Astrocyte of the cerebellum (primary cell): Measurements from ENCODE around the gene YIF1A.
A peak's percentile ranks its signal among the peaks of the same experiment; 100 is the strongest.

Experiments used
- DNase-seq: peaks from one replicate; pipeline ENCODE4 v3.0.0-alpha.2; 2011; ENCODE audit warnings: low read depth
- H3K4me3 ChIP-seq: 2 replicates; pipeline ENCODE4 v1.5.1; 2011; ENCODE audit warnings: mild to moderate bottlenecking, low read depth, low read length, moderate library complexity
- in situ Hi-C: cut with HindIII; loops from 2 replicates; pipeline ENCODE4 v1.10.0; 2017; ENCODE audit warnings: low sequenced_read_pairs
- TF ChIP-seq, protein P1 (sequence below): IDR thresholded peaks from 2 replicates; pipeline ENCODE4 v1.5.1; 2012; ENCODE audit warnings: low read length, low read depth, moderate library complexity, mild to moderate bottlenecking; ENCODE audit errors: missing control alignments

Gene YIF1A

DNA sequence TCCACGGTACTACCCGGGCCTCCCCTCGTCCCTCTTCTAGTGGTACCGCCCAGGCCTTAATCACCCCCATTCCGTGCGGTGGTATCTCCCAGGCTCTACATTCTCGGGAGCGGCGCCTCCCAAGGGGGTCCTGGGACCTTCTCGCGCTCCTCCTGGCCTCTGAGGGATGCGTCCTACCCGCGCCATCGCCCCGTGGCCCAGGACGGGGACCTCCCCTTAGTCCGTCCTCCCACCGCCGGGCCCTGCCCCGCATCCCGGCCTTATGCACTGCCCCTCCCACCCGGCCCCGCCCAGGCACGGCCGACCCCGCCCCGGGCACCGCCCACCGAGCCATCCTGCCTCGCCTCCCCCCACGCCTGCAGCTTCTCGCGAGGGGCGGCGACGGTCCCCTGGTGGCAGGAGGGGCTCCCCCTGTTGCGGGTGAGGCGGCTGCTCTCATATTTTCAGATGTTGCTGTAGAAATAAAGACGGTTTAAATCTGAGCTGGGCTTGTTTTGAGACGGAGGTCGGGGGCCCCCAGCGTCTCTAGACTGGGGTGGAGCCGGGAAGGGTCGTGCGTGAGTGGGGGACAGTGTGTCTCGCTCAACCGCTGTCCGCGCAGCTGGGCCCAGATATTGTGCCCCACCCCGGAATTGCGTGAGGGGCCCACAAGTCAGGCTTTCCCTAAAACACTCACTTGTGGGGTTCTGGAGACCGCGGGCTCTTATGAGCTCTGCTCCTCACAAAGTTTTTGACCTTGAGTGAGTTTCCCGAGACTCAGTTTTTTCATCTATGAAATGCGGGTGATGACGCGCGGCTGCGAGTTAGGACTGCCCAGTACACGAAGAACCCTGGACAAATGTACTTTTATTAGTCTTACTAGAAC, 21.3 kb downstream of the YIF1A start:
- in situ Hi-C loops, result no loop called here
- peak; percentile 54 for DNase-seq
- peak overlapping the region; percentile 64 for H3K4me3 ChIP-seq
- TF ChIP-seq, protein P1, sequence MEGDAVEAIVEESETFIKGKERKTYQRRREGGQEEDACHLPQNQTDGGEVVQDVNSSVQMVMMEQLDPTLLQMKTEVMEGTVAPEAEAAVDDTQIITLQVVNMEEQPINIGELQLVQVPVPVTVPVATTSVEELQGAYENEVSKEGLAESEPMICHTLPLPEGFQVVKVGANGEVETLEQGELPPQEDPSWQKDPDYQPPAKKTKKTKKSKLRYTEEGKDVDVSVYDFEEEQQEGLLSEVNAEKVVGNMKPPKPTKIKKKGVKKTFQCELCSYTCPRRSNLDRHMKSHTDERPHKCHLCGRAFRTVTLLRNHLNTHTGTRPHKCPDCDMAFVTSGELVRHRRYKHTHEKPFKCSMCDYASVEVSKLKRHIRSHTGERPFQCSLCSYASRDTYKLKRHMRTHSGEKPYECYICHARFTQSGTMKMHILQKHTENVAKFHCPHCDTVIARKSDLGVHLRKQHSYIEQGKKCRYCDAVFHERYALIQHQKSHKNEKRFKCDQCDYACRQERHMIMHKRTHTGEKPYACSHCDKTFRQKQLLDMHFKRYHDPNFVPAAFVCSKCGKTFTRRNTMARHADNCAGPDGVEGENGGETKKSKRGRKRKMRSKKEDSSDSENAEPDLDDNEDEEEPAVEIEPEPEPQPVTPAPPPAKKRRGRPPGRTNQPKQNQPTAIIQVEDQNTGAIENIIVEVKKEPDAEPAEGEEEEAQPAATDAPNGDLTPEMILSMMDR, result peak; percentile 10

DNA sequence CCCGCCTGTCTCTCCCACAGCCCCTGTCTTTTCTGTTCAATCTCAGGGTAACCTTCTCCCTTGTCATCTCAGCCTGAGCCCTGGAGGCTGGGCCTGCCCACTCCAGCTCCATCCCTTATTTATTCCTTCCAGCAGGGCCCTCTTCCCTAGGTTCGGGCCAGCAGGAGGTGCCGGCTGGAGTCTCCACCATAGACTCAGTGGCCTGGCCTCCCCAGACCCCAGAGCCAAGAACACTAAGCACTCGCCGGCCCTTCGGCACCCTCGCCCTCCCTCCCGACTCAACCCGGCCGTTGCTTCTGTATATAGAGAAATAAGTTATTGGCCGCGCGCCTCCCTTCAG, 21.9 kb downstream of the YIF1A start:
- DNase-seq, result no peak
- in situ Hi-C loops, result no loop called here
- peak overlapping the region; percentile 64 for H3K4me3 ChIP-seq
- TF ChIP-seq, protein P1, result peak; percentile 6

DNA sequence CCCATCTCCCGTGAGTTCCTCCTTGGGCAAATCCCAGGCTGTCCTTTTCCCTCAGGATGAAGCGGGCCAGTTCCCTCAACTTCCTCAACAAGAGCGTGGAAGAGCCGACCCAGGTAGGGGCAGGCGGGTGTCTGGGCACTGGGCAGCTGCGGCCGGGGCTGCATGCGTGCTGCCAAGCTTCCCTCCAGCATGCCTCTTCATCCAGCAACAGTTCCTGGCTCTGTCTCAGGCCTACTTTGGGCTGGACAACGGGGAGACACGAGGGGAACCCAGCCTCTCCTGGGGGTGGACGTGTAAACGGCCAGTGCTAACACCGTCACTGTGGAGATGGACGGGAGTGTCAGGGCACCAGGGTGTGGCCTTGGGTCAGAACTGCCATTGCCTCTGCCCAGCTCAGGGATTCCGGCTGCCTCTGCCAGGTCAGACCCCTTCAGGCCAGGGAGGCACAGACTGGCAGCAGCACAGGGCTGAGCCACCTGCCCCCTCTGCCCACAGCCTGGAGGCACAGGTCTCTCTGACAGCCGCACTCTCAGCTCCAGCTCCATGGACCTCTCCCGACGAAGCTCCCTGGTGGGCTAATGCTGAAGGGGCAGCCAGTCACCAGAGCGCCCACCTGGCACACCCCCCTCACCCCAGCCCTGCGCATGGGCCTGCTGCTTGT, 22.4 kb downstream of the YIF1A start:
- DNase-seq, result no peak
- H3K4me3 ChIP-seq, result peak overlapping the region; percentile 64
- in situ Hi-C loops, result no loop called here
- TF ChIP-seq, protein P1, result no peak

DNA sequence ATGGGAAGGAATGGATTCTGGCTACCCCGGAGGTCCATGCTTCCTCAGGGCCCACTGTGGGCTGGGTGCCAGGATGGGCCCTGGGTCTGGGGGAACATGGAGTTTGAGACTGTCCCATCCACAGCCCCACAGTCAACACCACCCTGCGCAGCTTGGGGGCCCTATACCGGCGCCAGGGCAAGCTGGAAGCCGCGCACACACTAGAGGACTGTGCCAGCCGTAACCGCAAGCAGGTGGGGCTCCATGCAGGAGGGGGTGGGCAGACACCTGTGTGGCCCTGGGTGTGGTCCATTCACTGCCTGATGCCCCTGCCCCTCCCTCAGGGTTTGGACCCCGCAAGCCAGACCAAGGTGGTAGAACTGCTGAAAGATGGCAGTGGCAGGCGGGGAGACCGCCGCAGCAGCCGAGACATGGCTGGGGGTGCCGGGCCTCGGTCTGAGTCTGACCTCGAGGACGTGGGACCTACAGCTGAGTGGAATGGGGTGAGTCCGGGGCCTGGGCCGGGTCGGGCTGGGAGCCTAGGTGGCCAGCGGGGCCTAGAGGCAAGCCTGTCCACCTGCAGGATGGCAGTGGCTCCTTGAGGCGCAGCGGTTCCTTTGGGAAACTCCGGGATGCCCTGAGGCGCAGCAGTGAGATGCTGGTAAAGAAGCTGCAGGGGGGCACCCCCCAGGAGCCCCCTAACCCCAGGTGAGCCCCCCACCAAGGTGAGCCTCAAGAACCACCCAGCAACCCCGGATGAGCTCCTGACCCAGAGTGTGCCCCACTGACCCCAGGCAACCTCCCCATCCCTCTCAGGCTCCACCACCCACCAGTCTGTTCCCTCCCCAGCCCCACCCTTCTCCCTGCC, 23.2 kb downstream of the YIF1A start:
- in situ Hi-C loops, result no loop called here
- TF ChIP-seq, protein P1, result no peak
- no peak overlapping the region for H3K4me3 ChIP-seq
- no peak for DNase-seq

DNA sequence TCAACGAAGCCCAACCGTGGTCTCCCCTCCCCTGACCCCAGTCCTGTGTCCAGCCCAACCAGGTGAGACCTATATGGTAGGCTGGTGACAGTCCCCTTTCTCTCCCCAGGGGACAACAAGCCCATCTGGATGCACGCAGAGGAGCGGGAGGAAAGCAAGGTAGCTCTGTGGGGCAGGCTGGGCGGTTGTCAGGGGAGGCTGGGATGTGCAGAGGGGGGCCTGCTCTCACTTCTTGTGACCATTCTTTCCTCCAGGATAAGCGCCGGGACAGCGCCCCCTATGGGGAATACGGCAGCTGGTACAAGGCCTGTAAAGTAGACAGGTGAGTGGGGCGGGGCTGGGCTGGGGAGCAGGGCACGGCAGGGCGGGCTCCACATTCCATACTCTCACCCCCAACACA, 24.0 kb downstream of the YIF1A start:
- H3K4me3 ChIP-seq, result no peak overlapping the region
- in situ Hi-C loops, result no loop called here
- no peak for DNase-seq
- TF ChIP-seq, protein P1, result peak; percentile 28

DNA sequence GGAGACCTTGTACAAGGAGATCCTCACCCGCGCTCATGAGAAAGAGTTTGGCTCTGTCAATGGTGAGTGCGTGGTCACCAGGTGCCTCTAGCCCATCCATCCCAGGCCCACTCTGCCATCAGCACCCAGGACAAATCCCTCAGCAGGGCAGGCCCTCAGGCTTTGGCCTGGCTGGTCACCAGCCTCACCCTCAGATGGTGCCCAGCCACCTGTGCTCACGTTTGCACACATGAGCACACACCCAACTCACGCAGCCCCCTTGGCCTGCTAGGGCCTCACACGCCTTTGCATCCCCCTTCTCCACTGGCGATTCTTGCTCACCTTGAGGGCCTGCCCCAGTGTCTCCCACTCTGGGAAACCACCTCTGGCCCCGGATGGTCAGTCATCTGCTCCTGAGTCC, 24.6 kb downstream of the YIF1A start:
- in situ Hi-C loops, result no loop called here
- TF ChIP-seq, protein P1, result no peak
- no peak overlapping the region for H3K4me3 ChIP-seq
- no peak for DNase-seq
